IPS DF 6.9 (cell line): ENCODE results near the gene DLG4.

Experiments
- DNase-seq: peaks from one replicate; pipeline ENCODE4 v3.0.0-alpha.2; 2013; ENCODE audit warnings: low read depth, low spot score
- H3K27ac ChIP-seq: one replicate; pipeline ENCODE4 v1.5.1; 2013; ENCODE audit warnings: low read length, control low read depth
- H3K27me3 ChIP-seq: 2 replicates; pipeline ENCODE4 v1.6.1; 2013; ENCODE audit warnings: mild to moderate bottlenecking, low read length; ENCODE audit not compliant: control insufficient read depth, insufficient read depth
- H3K36me3 ChIP-seq: 2 replicates; pipeline ENCODE4 v1.6.1; 2013; ENCODE audit warnings: low read length; ENCODE audit not compliant: control insufficient read depth, insufficient read depth
- H3K4me1 ChIP-seq: 2 replicates; pipeline ENCODE4 v1.6.1; 2013; ENCODE audit warnings: low read length; ENCODE audit not compliant: control insufficient read depth, insufficient read depth
- H3K4me3 ChIP-seq: 2 replicates; pipeline ENCODE4 v1.5.1; 2013; ENCODE audit warnings: mild to moderate bottlenecking, low read length
- H3K9me3 ChIP-seq: 2 replicates; pipeline ENCODE4 v1.6.1; 2013; ENCODE audit warnings: low read length, inconsistent platforms; ENCODE audit not compliant: control insufficient read depth, insufficient read depth
- WGBS: extraction: QIAGEN DNeasy Blood & Tissue Kit; methylation state at CpG from one replicate; pipeline ENCODE4 v1.1.7; 2013; ENCODE audit warnings: mixed read lengths, missing lambda C conversion rate; ENCODE audit not compliant: insufficient read length, insufficient coverage; 5-methylcytosine and 5-hydroxymethylcytosine counted together

DLG4 gene

DNA sequence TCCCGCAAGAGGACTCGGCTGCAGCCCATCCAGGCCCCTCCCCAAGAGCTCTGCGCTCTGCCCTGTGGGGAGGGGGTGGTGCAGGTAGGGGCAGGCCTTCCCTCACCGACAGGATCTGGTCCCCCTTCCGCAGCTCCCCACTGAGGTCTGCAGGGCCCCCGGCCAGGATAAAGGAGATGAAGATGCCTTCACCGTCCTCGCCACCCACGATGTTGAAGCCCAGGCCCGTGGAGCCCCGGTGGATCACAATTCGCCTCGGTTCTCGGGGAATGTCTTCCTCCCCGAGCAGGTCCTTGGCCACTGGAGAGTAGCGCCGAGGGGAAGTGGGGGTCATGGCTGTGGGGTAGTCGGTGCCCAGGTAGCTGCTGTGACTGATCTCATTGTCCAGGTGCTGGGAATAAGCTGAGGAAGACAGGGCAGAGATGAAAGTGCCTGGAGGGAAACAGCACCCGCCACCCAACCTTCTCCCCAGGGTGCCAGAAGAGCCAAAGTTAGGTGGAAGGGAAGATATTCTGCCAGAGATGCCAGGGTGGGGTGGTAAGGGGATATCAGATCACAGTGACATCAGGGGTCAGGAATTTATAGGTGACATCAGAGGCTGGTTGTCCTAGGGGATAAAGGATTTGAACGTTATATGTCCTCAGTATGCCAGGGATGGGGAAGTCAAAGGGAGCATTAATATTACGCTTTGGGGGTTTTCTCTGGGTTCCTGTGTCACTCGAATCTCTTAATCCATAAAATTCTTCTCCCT is 22.8 kb downstream of the DLG4 start:
- Histone ChIP-seq H3K27ac (no peak overlapping the region), H3K36me3 (peaks cover 32% of the 10 kb centered on the region), H3K4me3 (no peak overlapping the region), H3K9me3 (no peaks in the 10 kb centered on the region), H3K4me1 (no peaks in the 10 kb centered on the region; the same call in 1 of the 2 replicates), H3K27me3 (no peaks in the 10 kb centered on the region)
- no peak for DNase-seq
- no CpG with 5 or more reads among the region's 22 CpGs for WGBS

GRCh38 chr17:7195971-7196370 is 23.7 kb downstream of the DLG4 start:
- no peaks in the 10 kb centered on the region; the same call in 1 of the 2 replicates for H3K4me1 ChIP-seq
- H3K36me3 ChIP-seq, result peaks cover 32% of the 10 kb centered on the region
- H3K27me3 ChIP-seq, result no peaks in the 10 kb centered on the region
- H3K27ac ChIP-seq, result no peak overlapping the region
- no peaks in the 10 kb centered on the region for H3K9me3 ChIP-seq
- no peak overlapping the region for H3K4me3 ChIP-seq
- no peak for DNase-seq
- no CpG with 5 or more reads among the region's 12 CpGs for WGBS

DNA sequence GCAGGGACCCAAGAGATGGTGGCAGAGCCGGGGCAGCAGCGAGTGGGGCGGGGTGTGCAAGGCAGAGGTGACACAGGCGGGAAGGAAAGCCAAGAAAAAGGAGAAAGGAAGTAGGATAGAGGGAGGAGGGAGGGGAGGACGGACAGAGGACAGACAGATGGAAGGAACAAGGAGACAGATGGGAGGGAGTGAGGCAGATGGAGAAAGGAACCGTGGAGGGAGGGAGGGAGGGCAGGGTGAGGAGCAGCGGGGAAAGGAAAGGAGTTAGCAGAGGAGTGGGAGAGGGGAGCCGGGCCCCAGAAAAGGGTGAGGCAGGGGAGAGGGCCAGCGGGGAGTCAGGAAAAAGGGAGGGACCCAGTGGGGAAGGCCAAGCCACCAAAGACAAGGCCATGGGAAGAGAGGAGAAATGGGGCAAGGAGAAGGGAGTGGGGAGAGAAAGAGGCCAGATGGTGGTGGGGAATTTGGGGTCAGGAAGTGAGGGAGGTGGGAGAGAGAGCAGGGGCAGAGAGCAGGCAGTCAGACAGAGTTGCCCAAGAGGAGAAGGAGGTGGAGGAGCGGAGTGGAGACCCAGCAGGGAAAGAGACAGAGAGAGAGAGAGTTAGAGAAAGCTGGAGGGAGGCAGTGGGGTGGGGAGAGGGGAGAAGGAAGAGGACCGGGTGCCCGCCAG is 27.2 kb downstream of the DLG4 start:
- WGBS, result no CpG with 5 or more reads among the region's 12 CpGs
- Histone ChIP-seq H3K27ac (no peak overlapping the region), H3K4me3 (no peak overlapping the region), H3K9me3 (no peaks in the 10 kb centered on the region), H3K36me3 (peaks cover 33% of the 10 kb centered on the region), H3K27me3 (no peaks in the 10 kb centered on the region), H3K4me1 (no peaks in the 10 kb centered on the region; the same call in 1 of the 2 replicates)
- DNase-seq, result no peak

- WGBS, result no CpG with 5 or more reads among the region's 26 CpGs
- no peaks in the 10 kb centered on the region; the same call in 1 of the 2 replicates for H3K4me1 ChIP-seq
- no peak overlapping the region for H3K4me3 ChIP-seq
These were observed 27.9 kb downstream of the DLG4 start for GRCh38 chr17:7191571-7192270.

DNA sequence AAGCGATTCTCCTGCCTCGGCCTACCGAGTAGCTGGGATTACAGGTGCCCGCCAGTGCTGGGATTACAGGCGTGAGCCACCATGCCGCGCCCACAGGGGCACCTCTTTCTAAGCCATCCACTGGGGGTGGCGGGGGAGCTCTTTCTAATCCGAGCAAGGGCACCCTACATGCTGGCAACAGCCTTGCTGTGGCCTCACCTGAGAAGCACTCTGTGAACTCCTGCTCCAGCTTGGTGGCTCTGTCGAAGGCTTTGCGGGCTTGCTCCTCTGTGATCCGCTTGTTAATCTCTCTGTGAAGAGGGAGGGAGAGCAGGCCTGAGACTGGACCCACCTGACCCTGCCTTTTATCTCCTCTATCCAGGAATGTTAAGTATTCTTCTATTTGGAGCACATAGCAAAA is 28.6 kb downstream of the DLG4 start:
- WGBS, result no CpG with 5 or more reads among the region's 12 CpGs
- DNase-seq, result no peak
- no peak overlapping the region for H3K4me3 ChIP-seq
- H3K27me3 ChIP-seq, result no peaks in the 10 kb centered on the region
- no peaks in the 10 kb centered on the region for H3K9me3 ChIP-seq
- no peaks in the 10 kb centered on the region; the same call in 1 of the 2 replicates for H3K4me1 ChIP-seq
- H3K27ac ChIP-seq, result no peak overlapping the region
- peaks cover 23% of the 10 kb centered on the region for H3K36me3 ChIP-seq

More at GRCh38 chr17:7191571-7192270, 27.9 kb downstream of the DLG4 start:
- no peak for DNase-seq
- H3K9me3 ChIP-seq, result no peaks in the 10 kb centered on the region
- H3K27ac ChIP-seq, result no peak overlapping the region
- H3K36me3 ChIP-seq, result peaks cover 29% of the 10 kb centered on the region
- H3K27me3 ChIP-seq, result no peaks in the 10 kb centered on the region

DNA sequence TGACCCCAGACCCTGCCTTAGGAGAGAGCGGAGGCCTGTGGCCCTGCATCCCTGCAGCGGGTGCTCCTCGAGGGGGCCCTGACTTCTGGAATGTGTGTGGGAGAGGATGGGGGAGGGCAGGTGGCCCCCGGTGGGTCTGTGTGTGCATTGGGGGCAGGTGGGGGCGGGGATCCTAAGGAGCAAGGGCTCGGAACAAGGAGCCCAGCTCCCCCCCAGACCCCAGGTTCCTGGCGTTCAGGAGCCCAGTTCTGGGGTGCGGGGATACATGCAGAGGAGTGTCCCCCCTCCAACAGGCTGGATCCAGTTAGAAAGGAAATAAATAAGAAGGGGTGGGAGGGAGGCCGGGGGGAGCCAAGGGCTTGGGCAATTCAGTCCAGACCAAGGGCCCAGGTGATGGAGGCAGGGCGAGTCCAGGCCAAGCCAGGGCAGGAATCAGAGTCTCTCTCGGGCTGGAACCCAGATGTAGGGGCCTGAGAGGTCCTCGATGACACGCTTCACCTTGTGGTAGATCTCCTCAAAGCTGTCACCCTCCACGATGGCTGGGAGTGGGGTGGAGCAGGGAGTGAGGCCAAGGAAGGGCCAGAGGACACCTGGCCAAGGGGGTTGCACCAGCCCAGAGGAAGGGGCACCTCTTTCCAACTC is 29.2 kb downstream of the DLG4 start:
- H3K27ac ChIP-seq, result no peak overlapping the region
- H3K4me1 ChIP-seq, result no peaks in the 10 kb centered on the region; the same call in 1 of the 2 replicates
- H3K27me3 ChIP-seq, result no peaks in the 10 kb centered on the region
- peaks cover 17% of the 10 kb centered on the region for H3K36me3 ChIP-seq
- no peak for DNase-seq
- WGBS, result no CpG with 5 or more reads among the region's 14 CpGs
- no peaks in the 10 kb centered on the region for H3K9me3 ChIP-seq
- H3K4me3 ChIP-seq, result no peak overlapping the region

- H3K27ac ChIP-seq, result no peak overlapping the region
These were observed 33.4 kb downstream of the DLG4 start for GRCh38 chr17:7186241-7186640.

DNA sequence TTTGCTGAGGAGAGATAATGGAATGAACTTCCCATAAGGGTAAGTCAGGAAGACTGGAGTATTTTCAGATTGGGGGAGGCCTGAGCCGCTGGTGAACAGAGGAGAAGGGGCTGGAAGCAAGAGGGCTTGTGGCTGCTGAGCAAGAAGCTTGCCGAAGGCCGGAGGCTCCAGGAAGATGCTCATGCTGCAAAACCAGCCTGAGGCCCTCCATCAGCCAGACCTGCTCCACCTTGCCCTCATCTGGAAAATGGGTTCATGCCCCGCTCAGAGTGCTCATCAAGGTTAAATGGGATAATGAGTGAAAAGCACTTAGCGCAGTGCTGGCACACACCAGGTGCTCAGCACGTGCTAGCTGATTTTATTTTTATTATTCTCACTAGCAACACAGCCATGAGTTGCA is 35.0 kb downstream of the DLG4 start:
- 0 out of 2 replicates have a peak, but pooled peaks cover 2% of the 10 kb centered on the region for H3K36me3 ChIP-seq
- H3K4me3 ChIP-seq, result no peak overlapping the region
- no peaks in the 10 kb centered on the region for H3K27me3 ChIP-seq
- WGBS, result no CpG with 5 or more reads among the region's 6 CpGs
- no peak overlapping the region for H3K27ac ChIP-seq
- no peak for DNase-seq
- H3K4me1 ChIP-seq, result peaks cover 1% of the 10 kb centered on the region; the same call in 1 of the 2 replicates
- H3K9me3 ChIP-seq, result no peaks in the 10 kb centered on the region

More at GRCh38 chr17:7186241-7186640, 33.4 kb downstream of the DLG4 start:
- no peaks in the 10 kb centered on the region for H3K27me3 ChIP-seq
- H3K36me3 ChIP-seq, result peaks cover 3% of the 10 kb centered on the region; the same call in 1 of the 2 replicates
- WGBS, result no CpG with 5 or more reads among the region's 7 CpGs
- DNase-seq, result no peak
- no peak overlapping the region for H3K4me3 ChIP-seq
- H3K4me1 ChIP-seq, result peaks cover 1% of the 10 kb centered on the region; the same call in 1 of the 2 replicates
- H3K9me3 ChIP-seq, result no peaks in the 10 kb centered on the region

- Histone ChIP-seq H3K27me3 (no peaks in the 10 kb centered on the region), H3K4me3 (no peak overlapping the region), H3K27ac (no peak overlapping the region), H3K9me3 (no peaks in the 10 kb centered on the region), H3K36me3 (no peaks in the 10 kb centered on the region), H3K4me1 (peaks cover 1% of the 10 kb centered on the region; the same call in 1 of the 2 replicates)
- no CpG with 5 or more reads among the region's 14 CpGs for WGBS
- DNase-seq, result no peak
These were observed 35.5 kb downstream of the DLG4 start for GRCh38 chr17:7184091-7184488.
